Measurements from ENCODE around the gene IL20RB. TPM values are rescaled to one million over a fixed set of nuclear protein-coding genes. Genes with fewer than 3 reads are reported as not detected.

The IL20RB gene
- total RNA-seq (0.42 TPM), polyA plus RNA-seq (0.98 TPM)

GRCh38 chr3:136957751-136958288 lies at the start of gene IL20RB:
Gene IL20RB, plus strand, starts transcription at chr3:136957983. Its CDS starts 131 bp downstream, at chr3:136958114.
- DNase-seq (ENCODE audit: extremely low spot score): no peak
- Histone ChIP-seq H3K27ac (ENCODE audit: low read depth) (no peak within 1 kb of the TSS), H3K4me1 (ENCODE audit: insufficient read depth) (no peaks in the 10 kb centered on the region), H3K4me3 (ENCODE audit: low read depth, low read length) (no peak within 1 kb of the TSS), H3K36me3 (ENCODE audit: insufficient read depth) (no peaks in the 10 kb centered on the region)
- 82% methylated on average over 7 of the region's 7 CpGs for WGBS

DNA sequence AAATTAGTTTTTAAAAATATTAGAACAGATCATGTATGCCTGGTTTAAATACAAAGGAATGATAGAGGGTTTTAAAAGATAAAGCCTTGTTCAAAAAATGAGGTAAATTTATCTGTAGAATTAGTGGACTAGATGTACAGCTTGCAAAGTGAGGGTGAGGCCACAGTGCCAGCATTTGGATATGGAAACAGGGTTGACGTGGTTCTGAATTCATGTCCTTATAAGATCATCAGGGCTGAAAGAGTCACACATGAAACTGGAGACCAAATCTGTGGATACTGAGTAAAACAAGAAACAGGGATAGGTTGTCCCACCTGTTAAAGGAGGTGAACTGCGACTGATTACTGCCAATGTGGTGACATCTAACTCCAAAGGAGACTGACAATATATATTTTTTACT lies 49.5 kb upstream of the IL20RB start:
- H3K4me3 ChIP-seq (ENCODE audit: low read depth, low read length): no peak overlapping the region
- H3K4me1 ChIP-seq (ENCODE audit: insufficient read depth): no peaks in the 10 kb centered on the region
- WGBS: 95% methylated on average over 2 of the region's 2 CpGs
- no peaks in the 10 kb centered on the region for H3K36me3 ChIP-seq (ENCODE audit: insufficient read depth)
- DNase-seq (ENCODE audit: extremely low spot score): no peak
- H3K27ac ChIP-seq (ENCODE audit: low read depth): no peak overlapping the region

DNA sequence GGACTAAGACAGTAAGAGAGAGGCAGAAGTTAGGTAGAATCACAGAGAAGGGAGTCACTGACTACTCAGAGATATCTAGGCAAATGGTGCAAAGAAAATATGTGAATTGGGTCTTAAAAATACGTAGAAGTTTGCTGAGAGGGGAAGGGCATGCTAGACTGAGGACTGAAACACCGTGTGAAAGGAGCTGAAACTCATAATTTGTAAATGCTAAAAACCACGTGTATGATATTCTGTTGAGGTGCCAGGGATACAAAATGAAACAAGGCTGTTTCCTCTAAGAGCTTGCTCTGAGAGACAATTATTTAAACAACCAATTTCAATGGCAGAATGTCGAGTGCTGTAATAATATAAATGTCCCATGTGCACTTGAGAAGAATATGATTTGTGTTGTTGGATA lies 48.6 kb upstream of the IL20RB start:
- no peak for DNase-seq (ENCODE audit: extremely low spot score)
- H3K4me1 ChIP-seq (ENCODE audit: insufficient read depth): no peaks in the 10 kb centered on the region
- H3K36me3 ChIP-seq (ENCODE audit: insufficient read depth): no peaks in the 10 kb centered on the region
- 77% methylated on average over 4 of the region's 4 CpGs for WGBS
- no peak overlapping the region for H3K27ac ChIP-seq (ENCODE audit: low read depth)
- no peak overlapping the region for H3K4me3 ChIP-seq (ENCODE audit: low read depth, low read length)

DNA sequence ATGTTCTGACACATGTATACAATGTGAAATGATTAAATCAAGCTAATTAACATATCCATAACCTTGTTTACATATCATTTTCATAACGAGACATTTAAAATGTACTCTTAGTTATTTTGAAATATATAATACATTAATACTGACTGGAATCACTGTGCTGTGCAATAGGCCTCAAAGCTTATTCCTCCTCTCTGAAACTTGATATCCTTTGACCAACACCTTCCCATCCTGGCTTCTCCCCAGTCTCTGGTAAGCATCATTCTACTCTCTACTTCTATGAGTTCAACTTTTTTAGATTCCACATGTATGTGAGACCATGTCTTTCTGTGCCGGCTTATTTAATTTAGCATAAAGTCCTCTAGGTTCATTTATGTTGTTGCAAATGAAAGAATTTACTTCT lies 47.1 kb upstream of the IL20RB start:
- H3K4me1 ChIP-seq (ENCODE audit: insufficient read depth): no peaks in the 10 kb centered on the region
- 94% methylated on average over 2 of the region's 2 CpGs for WGBS
- no peaks in the 10 kb centered on the region for H3K36me3 ChIP-seq (ENCODE audit: insufficient read depth)
- H3K27ac ChIP-seq (ENCODE audit: low read depth): no peak overlapping the region
- H3K4me3 ChIP-seq (ENCODE audit: low read depth, low read length): no peak overlapping the region
- DNase-seq (ENCODE audit: extremely low spot score): no peak

DNA sequence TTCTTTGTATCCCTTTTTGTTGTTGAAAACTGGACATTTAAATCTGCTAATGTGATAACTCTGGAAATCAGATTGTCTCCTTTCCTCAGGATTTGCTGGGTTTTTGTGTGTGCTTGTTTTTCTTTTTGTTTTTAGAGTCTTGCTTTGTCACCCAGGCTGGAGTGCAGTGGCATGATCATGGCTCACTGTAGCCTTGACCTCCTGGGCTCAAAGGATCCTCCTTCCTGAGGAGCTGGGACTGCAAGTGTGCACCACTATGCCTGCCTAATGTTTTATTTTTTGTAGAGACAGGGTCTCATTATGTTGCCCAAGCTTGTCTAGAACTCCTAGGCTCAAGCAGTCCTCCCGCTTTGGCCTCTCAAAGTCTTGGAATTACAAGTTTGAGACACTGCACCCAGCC lies 44.6 kb upstream of the IL20RB start:
- H3K4me3 ChIP-seq (ENCODE audit: low read depth, low read length): no peak overlapping the region
- WGBS: 100% methylated on average over 1 of the region's 1 CpG
- H3K36me3 ChIP-seq (ENCODE audit: insufficient read depth): no peaks in the 10 kb centered on the region
- H3K27ac ChIP-seq (ENCODE audit: low read depth): no peak overlapping the region
- DNase-seq (ENCODE audit: extremely low spot score): no peak
- no peaks in the 10 kb centered on the region for H3K4me1 ChIP-seq (ENCODE audit: insufficient read depth)

- 93% methylated on average over 3 of the region's 3 CpGs for WGBS
- H3K36me3 ChIP-seq (ENCODE audit: insufficient read depth): no peaks in the 10 kb centered on the region
- no peaks in the 10 kb centered on the region for H3K4me1 ChIP-seq (ENCODE audit: insufficient read depth)
- H3K27ac ChIP-seq (ENCODE audit: low read depth): no peak overlapping the region
- no peak overlapping the region for H3K4me3 ChIP-seq (ENCODE audit: low read depth, low read length)
- no peak for DNase-seq (ENCODE audit: extremely low spot score)
Observed at GRCh38 chr3:136914739-136915138, 43.0 kb upstream of the IL20RB start.

- H3K27ac ChIP-seq (ENCODE audit: low read depth): no peak overlapping the region
Observed at GRCh38 chr3:136916223-136916622, 41.6 kb upstream of the IL20RB start.

DNA sequence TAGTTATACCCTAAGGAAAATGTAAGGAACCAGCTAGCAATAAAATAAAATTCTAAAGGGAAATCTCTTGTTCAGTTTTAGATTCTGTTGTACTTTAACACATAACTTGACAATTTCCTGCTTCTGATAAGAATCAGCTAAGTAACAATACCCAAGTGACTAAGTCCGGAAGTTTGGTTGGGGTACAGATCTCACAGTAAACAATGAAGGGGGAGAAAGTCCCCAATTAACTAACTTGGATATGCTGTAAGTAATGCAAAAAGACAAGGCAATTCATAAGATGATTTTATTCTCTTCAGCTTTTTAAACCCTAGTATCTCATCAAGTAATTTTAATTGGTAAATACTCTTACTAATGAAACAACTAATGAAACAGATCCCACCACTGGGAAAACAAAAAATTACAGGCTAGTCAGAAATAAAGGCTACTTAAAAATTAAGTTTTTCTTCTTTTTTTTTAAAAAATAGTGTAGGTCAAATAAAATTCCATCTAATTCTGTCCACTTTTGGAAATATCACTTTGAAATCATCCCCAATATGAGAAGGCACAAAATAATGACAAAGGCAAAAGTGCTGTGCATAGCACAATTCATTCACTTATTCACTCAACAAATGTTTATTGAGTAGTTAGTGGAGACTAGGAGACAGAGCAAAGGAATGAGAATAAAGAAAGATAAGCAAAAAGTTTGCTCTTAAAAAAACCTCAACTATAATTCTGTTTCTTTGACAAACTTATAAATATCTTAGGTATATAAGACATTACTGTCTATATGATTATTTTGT lies 37.8 kb upstream of the IL20RB start:
- Histone ChIP-seq H3K27ac (ENCODE audit: low read depth) (no peak overlapping the region), H3K4me1 (ENCODE audit: insufficient read depth) (no peaks in the 10 kb centered on the region), H3K4me3 (ENCODE audit: low read depth, low read length) (no peak overlapping the region), H3K36me3 (ENCODE audit: insufficient read depth) (no peaks in the 10 kb centered on the region)
- DNase-seq (ENCODE audit: extremely low spot score): no peak
- WGBS: 68% methylated on average over 1 of the region's 1 CpG

More at GRCh38 chr3:136916223-136916622, 41.6 kb upstream of the IL20RB start:
- Histone ChIP-seq H3K4me1 (ENCODE audit: insufficient read depth) (no peaks in the 10 kb centered on the region), H3K36me3 (ENCODE audit: insufficient read depth) (no peaks in the 10 kb centered on the region), H3K4me3 (ENCODE audit: low read depth, low read length) (no peak overlapping the region)
- no peak for DNase-seq (ENCODE audit: extremely low spot score)
- 94% methylated on average over 1 of the region's 1 CpG for WGBS

DNA sequence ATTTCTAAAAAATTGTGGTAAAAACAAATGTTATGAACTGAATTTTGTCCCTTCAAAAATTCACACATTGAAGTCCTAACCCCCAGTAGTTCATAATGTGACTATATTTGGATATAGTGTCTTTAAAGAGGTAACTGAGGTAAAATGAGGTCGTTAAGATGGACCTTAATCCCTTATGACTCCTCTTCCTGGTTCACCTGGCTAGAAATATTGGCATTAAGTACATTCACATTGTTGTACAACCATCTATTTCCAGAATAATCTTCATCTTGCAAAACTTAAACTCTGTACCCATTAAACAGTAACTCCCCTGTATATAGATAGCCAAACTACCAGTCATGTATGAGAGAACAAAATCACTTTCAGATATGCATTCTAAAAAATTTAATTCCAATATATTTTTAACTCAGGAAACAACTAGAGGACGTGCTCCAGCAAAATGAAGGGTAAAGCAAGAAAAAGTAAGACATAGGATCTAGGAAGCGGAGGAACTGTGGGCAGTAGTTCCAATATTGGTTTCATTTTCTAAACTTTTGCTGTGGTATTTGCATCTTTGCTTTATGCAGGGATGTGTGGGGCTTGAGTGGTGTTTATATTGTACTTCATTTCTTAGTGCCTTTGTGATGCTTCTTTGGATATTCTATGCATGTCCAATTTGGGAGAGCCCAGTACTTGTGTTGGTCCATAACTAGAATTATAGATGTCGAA lies 36.7 kb upstream of the IL20RB start:
- Histone ChIP-seq H3K36me3 (ENCODE audit: insufficient read depth) (no peaks in the 10 kb centered on the region), H3K4me3 (ENCODE audit: low read depth, low read length) (no peak overlapping the region), H3K27ac (ENCODE audit: low read depth) (no peak overlapping the region), H3K4me1 (ENCODE audit: insufficient read depth) (no peaks in the 10 kb centered on the region)
- no peak for DNase-seq (ENCODE audit: extremely low spot score)
- WGBS: 95% methylated on average over 4 of the region's 4 CpGs

- Histone ChIP-seq H3K4me3 (ENCODE audit: low read depth, low read length) (no peak overlapping the region), H3K27ac (ENCODE audit: low read depth) (no peak overlapping the region), H3K36me3 (ENCODE audit: insufficient read depth) (no peaks in the 10 kb centered on the region), H3K4me1 (ENCODE audit: insufficient read depth) (no peaks in the 10 kb centered on the region)
- no peak for DNase-seq (ENCODE audit: extremely low spot score)
- WGBS: 78% methylated on average over 7 of the region's 7 CpGs
Observed at GRCh38 chr3:136925425-136926190, 32.2 kb upstream of the IL20RB start.

DNA sequence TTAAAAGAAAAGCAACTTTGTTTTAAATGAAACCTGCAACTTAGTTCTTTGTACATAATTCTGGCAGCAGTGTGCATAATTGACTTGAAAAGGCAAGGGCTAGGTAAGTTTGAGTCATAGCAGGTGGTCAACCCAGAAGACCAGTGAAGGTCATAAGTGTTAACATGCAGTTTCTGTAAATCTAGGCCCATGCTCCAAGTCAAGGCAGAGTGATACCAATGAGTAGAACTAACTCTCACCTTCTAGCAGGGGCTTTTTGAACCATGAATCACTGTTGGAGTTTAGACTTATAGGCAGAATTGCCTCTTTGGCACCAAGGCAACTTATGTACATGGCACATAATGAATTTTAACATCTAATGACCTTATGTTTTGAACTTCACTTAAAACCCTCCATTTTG lies 29.5 kb upstream of the IL20RB start:
- H3K4me3 ChIP-seq (ENCODE audit: low read depth, low read length): no peak overlapping the region
- no peak for DNase-seq (ENCODE audit: extremely low spot score)
- H3K27ac ChIP-seq (ENCODE audit: low read depth): no peak overlapping the region
- no peaks in the 10 kb centered on the region for H3K36me3 ChIP-seq (ENCODE audit: insufficient read depth)
- H3K4me1 ChIP-seq (ENCODE audit: insufficient read depth): no peaks in the 10 kb centered on the region

GRCh38 chr3:136929977-136930670 lies 27.7 kb upstream of the IL20RB start:
- Histone ChIP-seq H3K4me3 (ENCODE audit: low read depth, low read length) (no peak overlapping the region), H3K36me3 (ENCODE audit: insufficient read depth) (no peaks in the 10 kb centered on the region)
- WGBS: 20% methylated on average over 4 of the region's 4 CpGs

DNA sequence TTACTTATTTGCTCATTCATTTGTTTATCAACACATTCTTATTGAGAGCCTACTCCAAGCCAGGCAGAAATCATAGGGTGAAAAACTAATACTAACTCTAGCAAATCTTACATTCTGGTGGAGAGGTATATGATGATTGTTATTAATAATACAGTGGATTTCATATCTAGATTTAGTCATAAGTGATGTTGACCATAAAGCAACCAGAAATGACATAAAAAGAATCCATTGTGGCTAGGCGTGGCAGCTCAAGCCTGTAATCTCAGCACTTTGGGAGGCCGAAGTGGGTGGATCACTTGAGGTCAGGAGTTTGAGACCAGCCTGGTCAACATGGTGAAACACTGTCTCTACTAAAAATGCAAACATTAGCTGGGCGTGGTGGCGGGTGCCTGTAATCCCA lies 26.2 kb upstream of the IL20RB start:
- no peak for DNase-seq (ENCODE audit: extremely low spot score)
- H3K4me1 ChIP-seq (ENCODE audit: insufficient read depth): no peaks in the 10 kb centered on the region
- H3K27ac ChIP-seq (ENCODE audit: low read depth): no peak overlapping the region
- H3K36me3 ChIP-seq (ENCODE audit: insufficient read depth): no peaks in the 10 kb centered on the region
- WGBS: 95% methylated on average over 4 of the region's 4 CpGs
- H3K4me3 ChIP-seq (ENCODE audit: low read depth, low read length): no peak overlapping the region

More at GRCh38 chr3:136929977-136930670, 27.7 kb upstream of the IL20RB start:
- Histone ChIP-seq H3K4me1 (ENCODE audit: insufficient read depth) (no peaks in the 10 kb centered on the region), H3K27ac (ENCODE audit: low read depth) (no peak overlapping the region)
- DNase-seq (ENCODE audit: extremely low spot score): no peak
